ENCODE results near the gene NRXN3. TPM values are rescaled to one million over a fixed set of nuclear protein-coding genes. Genes with fewer than 3 reads are reported as not detected.

NRXN3 gene
- polyA plus RNA-seq, 1 donor from 2014 or later: 110 TPM

GRCh38 chr14:79051742-79052141 lies 881.6 kb downstream of the NRXN3 start:
- Histone ChIP-seq H4K20me1 (ENCODE audit: insufficient read depth) (no peaks in the 10 kb centered on the region), H3K79me2 (replicated peaks; ENCODE audit: insufficient read depth, low read length) (no peaks in the 10 kb centered on the region), H3K27me3 (ENCODE audit: insufficient read depth, low read depth, low read length) (no peaks in the 10 kb centered on the region), H3K4me3 (ENCODE audit: low read length) (no peak overlapping the region), H2AFZ (ENCODE audit: low read depth, low read length) (no peak overlapping the region), H3K9me3 (ENCODE audit: low read length) (no peaks in the 10 kb centered on the region), H3K36me3 (ENCODE audit: insufficient read depth, low read length) (no peaks in the 10 kb centered on the region), H3K9me2 (ENCODE audit: insufficient read depth, low read length) (no peaks in the 10 kb centered on the region), H3F3A (ENCODE audit: insufficient read depth, low read length, poor library complexity, severe bottlenecking) (no peaks in the 10 kb centered on the region), H3K4me2 (ENCODE audit: low read length) (no peak overlapping the region), H3K9ac (ENCODE audit: low read length) (no peak overlapping the region), H3K27ac (ENCODE audit: low read length) (no peak overlapping the region)
- TF ChIP-seq EP300 (conservative IDR thresholded peaks at IDR 0.05; ENCODE audit: poor library complexity, severe bottlenecking): no peak

GRCh38 chr14:79056879-79057278 lies 886.7 kb downstream of the NRXN3 start:
- no peaks in the 10 kb centered on the region for H3F3A ChIP-seq (ENCODE audit: insufficient read depth, low read length, poor library complexity, severe bottlenecking)
- H3K9me2 ChIP-seq (ENCODE audit: insufficient read depth, low read length): no peaks in the 10 kb centered on the region
- H2AFZ ChIP-seq (ENCODE audit: low read depth, low read length): no peak overlapping the region
- no peaks in the 10 kb centered on the region for H3K36me3 ChIP-seq (ENCODE audit: insufficient read depth, low read length)
- no peaks in the 10 kb centered on the region for H3K9me3 ChIP-seq (ENCODE audit: low read length)
- H3K79me2 ChIP-seq (replicated peaks; ENCODE audit: insufficient read depth, low read length): no peaks in the 10 kb centered on the region
- no peak overlapping the region for H3K9ac ChIP-seq (ENCODE audit: low read length)
- H4K20me1 ChIP-seq (ENCODE audit: insufficient read depth): no peaks in the 10 kb centered on the region
- no peak overlapping the region for H3K27ac ChIP-seq (ENCODE audit: low read length)
- no peak overlapping the region for H3K4me2 ChIP-seq (ENCODE audit: low read length)
- TF ChIP-seq POLR2AphosphoS5 (IDR thresholded peaks at IDR 0.05) (no peak), CTCF (IDR thresholded peaks at IDR 0.05; ENCODE audit: poor library complexity, severe bottlenecking) (no peak), EZH2 (IDR thresholded peaks at IDR 0.05; ENCODE audit: borderline replicate concordance, insufficient read depth, low read length, poor library complexity, severe bottlenecking) (no peak), RAD21 (conservative IDR thresholded peaks at IDR 0.05) (no peak), EP300 (conservative IDR thresholded peaks at IDR 0.05; ENCODE audit: poor library complexity, severe bottlenecking) (no peak), SMC3 (conservative IDR thresholded peaks at IDR 0.05; ENCODE audit: poor library complexity) (no peak), REST (IDR thresholded peaks at IDR 0.05; ENCODE audit: borderline replicate concordance) (no peak), MXI1 (conservative IDR thresholded peaks at IDR 0.05; ENCODE audit: poor library complexity, severe bottlenecking) (no peak), TAF1 (IDR thresholded peaks at IDR 0.05; ENCODE audit: low read depth) (no peak)
- no peak overlapping the region for H3K4me3 ChIP-seq (ENCODE audit: low read length)
- no peaks in the 10 kb centered on the region for H3K27me3 ChIP-seq (ENCODE audit: insufficient read depth, low read depth, low read length)

- no peak overlapping the region for H3K27ac ChIP-seq (ENCODE audit: low read length)
- no peaks in the 10 kb centered on the region for H3F3A ChIP-seq (ENCODE audit: insufficient read depth, low read length, poor library complexity, severe bottlenecking)
- H3K36me3 ChIP-seq (ENCODE audit: insufficient read depth, low read length): no peaks in the 10 kb centered on the region
- H3K9me2 ChIP-seq (ENCODE audit: insufficient read depth, low read length): no peaks in the 10 kb centered on the region
- H3K9ac ChIP-seq (ENCODE audit: low read length): no peak overlapping the region
- H3K4me3 ChIP-seq (ENCODE audit: low read length): no peak overlapping the region
- H4K20me1 ChIP-seq (ENCODE audit: insufficient read depth): no peaks in the 10 kb centered on the region
- no peaks in the 10 kb centered on the region for H3K79me2 ChIP-seq (replicated peaks; ENCODE audit: insufficient read depth, low read length)
- no peak for TF ChIP-seq EZH2 (IDR thresholded peaks at IDR 0.05; ENCODE audit: borderline replicate concordance, insufficient read depth, low read length, poor library complexity, severe bottlenecking)
- no peak for TF ChIP-seq CTCF (IDR thresholded peaks at IDR 0.05; ENCODE audit: poor library complexity, severe bottlenecking)
- no peak for TF ChIP-seq SMC3 (conservative IDR thresholded peaks at IDR 0.05; ENCODE audit: poor library complexity)
- no peak for TF ChIP-seq TAF1 (IDR thresholded peaks at IDR 0.05; ENCODE audit: low read depth)
- TF ChIP-seq MXI1 (conservative IDR thresholded peaks at IDR 0.05; ENCODE audit: poor library complexity, severe bottlenecking): no peak
- no peak for TF ChIP-seq EP300 (conservative IDR thresholded peaks at IDR 0.05; ENCODE audit: poor library complexity, severe bottlenecking)
- TF ChIP-seq POLR2AphosphoS5 (IDR thresholded peaks at IDR 0.05): no peak
- no peaks in the 10 kb centered on the region for H3K9me3 ChIP-seq (ENCODE audit: low read length)
- no peak overlapping the region for H2AFZ ChIP-seq (ENCODE audit: low read depth, low read length)
- no peaks in the 10 kb centered on the region for H3K27me3 ChIP-seq (ENCODE audit: insufficient read depth, low read depth, low read length)
- H3K4me2 ChIP-seq (ENCODE audit: low read length): no peak overlapping the region
Observed at GRCh38 chr14:79057333-79057732, 887.2 kb downstream of the NRXN3 start.
